Measurements from ENCODE around the gene KIF16B.

GRCh38 chr20:16581241-16581640, 8.0 kb upstream of the KIF16B start:
- no peak for TF ChIP-seq POLR2A (IDR thresholded peaks at IDR 0.05)
- TF ChIP-seq CTCF (IDR thresholded peaks at IDR 0.05): no peak
